GM13977 (cell line): Measurements from ENCODE around the gene MKI67.

Source experiments
- DNase-seq: peaks from one replicate; pipeline ENCODE4 v3.0.0; 2012; ENCODE audit warnings: low spot score
- CTCF ChIP-seq: IDR thresholded peaks from 2 replicates; pipeline ENCODE4 v1.5.1; 2012; ENCODE audit warnings: mild to moderate bottlenecking, control low read depth; ENCODE audit not compliant: insufficient read depth; ENCODE audit errors: extremely low read depth, missing control alignments
- in situ Hi-C: fragments of 300-500 bp; cut with MboI; formaldehyde crosslinking; loops from one replicate; pipeline ENCODE4 v1.12.0; 2022; ENCODE audit warnings: low sequenced_read_pairs, low pct_unique_long_range_greater_than_20kb, mixed read lengths, inconsistent platforms; ENCODE audit not compliant: unreplicated experiment

Gene MKI67

GRCh38 chr10:128113026-128113425 lies 13.2 kb downstream of the MKI67 start:
- no peak for TF ChIP-seq CTCF
- in situ Hi-C loops: no loop called here
- DNase-seq: no peak

- no peak for TF ChIP-seq CTCF
- in situ Hi-C loops: no loop called here
- no peak for DNase-seq
Measured at GRCh38 chr10:128111696-128112095, 14.5 kb downstream of the MKI67 start.

GRCh38 chr10:128110339-128110738 lies 15.9 kb downstream of the MKI67 start:
- in situ Hi-C loops: no loop called here
- TF ChIP-seq CTCF: no peak
- DNase-seq: no peak

GRCh38 chr10:128109707-128110106 lies 16.5 kb downstream of the MKI67 start:
- no peak for DNase-seq
- in situ Hi-C loops: no loop called here
- no peak for TF ChIP-seq CTCF

GRCh38 chr10:128105383-128105782 lies 20.8 kb downstream of the MKI67 start:
- in situ Hi-C loops: no loop called here
- no peak for DNase-seq
- no peak for TF ChIP-seq CTCF

- in situ Hi-C loops: no loop called here
- no peak for TF ChIP-seq CTCF
- no peak for DNase-seq
Measured at GRCh38 chr10:128103229-128103714, 23.0 kb downstream of the MKI67 start.
